ENCODE measurements around the gene NT5E. TPM values are rescaled to one million over a fixed set of nuclear protein-coding genes. Genes with fewer than 3 reads are reported as not detected.

NT5E gene
- total and polyA plus RNA-seq, 2 of the 13 experiments (the other 11 are each of a cell fraction or from before 2014, with no cell fraction given) = 9.5 to 33.0 TPM

- TF ChIP-seq ZNF670 (CRISPR knock-in tag; IDR thresholded peaks at IDR 0.05; ENCODE audit: borderline replicate concordance) (0 out of 2 replicates have a peak, but pooled peaks have one; percentile 23), AKAP8 (CRISPR knock-in tag; IDR thresholded peaks at IDR 0.05) (no peak), NFE2 (CRISPR knock-in tag; IDR thresholded peaks at IDR 0.05) (no peak), NCOA2 (CRISPR knock-in tag; IDR thresholded peaks at IDR 0.05) (no peak), MAFG (CRISPR knock-in tag; IDR thresholded peaks at IDR 0.05) (no peak), ZC3H13 (CRISPR knock-in tag; IDR thresholded peaks at IDR 0.05) (no peak), TAF1 (CRISPR knock-in tag; IDR thresholded peaks at IDR 0.05) (0 out of 2 replicates have a peak, but pooled peaks have one; percentile 9), ZSCAN5A (CRISPR knock-in tag; IDR thresholded peaks at IDR 0.05; ENCODE audit: borderline replicate concordance) (no peak), RARG (CRISPR knock-in tag; IDR thresholded peaks at IDR 0.05; ENCODE audit: low read depth) (no peak), POLR2G (IDR thresholded peaks at IDR 0.05; ENCODE audit: low read depth, low read length) (peak; percentile 33; the same call in 1 of the 2 replicates), IKZF4 (CRISPR knock-in tag; IDR thresholded peaks at IDR 0.05; ENCODE audit: borderline replicate concordance, low read depth, not compliant biosample characterization) (peak; percentile 40), ZNF263 (CRISPR knock-in tag; IDR thresholded peaks at IDR 0.05) (peak; percentile 76; the same call in 1 of the 2 replicates)
- TF ChIP-seq, protein P1, sequence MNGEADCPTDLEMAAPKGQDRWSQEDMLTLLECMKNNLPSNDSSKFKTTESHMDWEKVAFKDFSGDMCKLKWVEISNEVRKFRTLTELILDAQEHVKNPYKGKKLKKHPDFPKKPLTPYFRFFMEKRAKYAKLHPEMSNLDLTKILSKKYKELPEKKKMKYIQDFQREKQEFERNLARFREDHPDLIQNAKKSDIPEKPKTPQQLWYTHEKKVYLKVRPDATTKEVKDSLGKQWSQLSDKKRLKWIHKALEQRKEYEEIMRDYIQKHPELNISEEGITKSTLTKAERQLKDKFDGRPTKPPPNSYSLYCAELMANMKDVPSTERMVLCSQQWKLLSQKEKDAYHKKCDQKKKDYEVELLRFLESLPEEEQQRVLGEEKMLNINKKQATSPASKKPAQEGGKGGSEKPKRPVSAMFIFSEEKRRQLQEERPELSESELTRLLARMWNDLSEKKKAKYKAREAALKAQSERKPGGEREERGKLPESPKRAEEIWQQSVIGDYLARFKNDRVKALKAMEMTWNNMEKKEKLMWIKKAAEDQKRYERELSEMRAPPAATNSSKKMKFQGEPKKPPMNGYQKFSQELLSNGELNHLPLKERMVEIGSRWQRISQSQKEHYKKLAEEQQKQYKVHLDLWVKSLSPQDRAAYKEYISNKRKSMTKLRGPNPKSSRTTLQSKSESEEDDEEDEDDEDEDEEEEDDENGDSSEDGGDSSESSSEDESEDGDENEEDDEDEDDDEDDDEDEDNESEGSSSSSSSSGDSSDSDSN (CRISPR knock-in tag; IDR thresholded peaks at IDR 0.05) = 0 out of 2 replicates have a peak, but pooled peaks have one; percentile 2
These were observed 44.1 kb upstream of the NT5E start (continued) for GRCh38 chr6:85405853-85406198.

Data from HepG2 (cell line).